GM23338 (cell line): ENCODE results near the gene CDKN1A. TPM values are rescaled to one million over a fixed set of nuclear protein-coding genes. Genes with fewer than 3 reads are reported as not detected.
A peak's percentile ranks its signal among the peaks of the same experiment; 100 is the strongest.

Experiments used
- ATAC-seq: fragments of 200-7000 bp; cut with Tn5 transposase; 3 replicates; pipeline ENCODE4 v1.9.1; 2020
- DNase-seq: peaks from one replicate; pipeline ENCODE4 v3.0.0-alpha.2; 2015; ENCODE audit warnings: low spot score
- H2AFZ ChIP-seq: fragments of 200-600 bp; sonication (generic); 2 replicates; pipeline ENCODE4 v1.8.0; 2016; ENCODE audit warnings: antibody characterized with exemption, mild to moderate bottlenecking, moderate library complexity
- H3F3A ChIP-seq: fragments of 200-600 bp; sonication (generic); replicated peaks from 2 replicates; pipeline ENCODE4 v1.8.0; 2017; ENCODE audit warnings: antibody characterized with exemption, mixed run types, low read depth
- H3K27ac ChIP-seq: fragments of 200-600 bp; sonication (generic); 2 replicates; pipeline ENCODE4 v1.6.1; 2016; ENCODE audit warnings: low read depth
- H3K27me3 ChIP-seq: fragments of 200-600 bp; sonication (generic); 2 replicates; pipeline ENCODE4 v1.8.0; 2016; ENCODE audit warnings: mild to moderate bottlenecking, mixed run types, moderate library complexity; ENCODE audit not compliant: insufficient read depth
- H3K36me3 ChIP-seq: fragments of 200-600 bp; sonication (generic); 2 replicates; pipeline ENCODE4 v1.8.0; 2016; ENCODE audit warnings: mild to moderate bottlenecking; ENCODE audit not compliant: insufficient read depth
- H3K4me1 ChIP-seq: fragments of 200-600 bp; sonication (generic); 2 replicates; pipeline ENCODE4 v1.8.0; 2016; ENCODE audit warnings: mild to moderate bottlenecking, moderate library complexity; ENCODE audit not compliant: insufficient read depth
- H3K4me2 ChIP-seq: fragments of 200-600 bp; sonication (generic); 2 replicates; pipeline ENCODE4 v1.7.1; 2017; ENCODE audit warnings: mixed run types
- H3K4me3 ChIP-seq: fragments of 200-600 bp; sonication (generic); 2 replicates; pipeline ENCODE4 v1.6.1; 2016; ENCODE audit warnings: mixed run types
- H3K79me2 ChIP-seq: fragments of 200-600 bp; sonication (generic); replicated peaks from 2 replicates; pipeline ENCODE4 v1.8.0; 2017; ENCODE audit warnings: mild to moderate bottlenecking; ENCODE audit not compliant: insufficient read depth
- H3K9me2 ChIP-seq: fragments of 200-600 bp; sonication (generic); 2 replicates; pipeline ENCODE4 v1.8.0; 2017; ENCODE audit not compliant: insufficient read depth
- H4K20me1 ChIP-seq: fragments of 200-600 bp; sonication (generic); replicated peaks from 2 replicates; pipeline ENCODE4 v1.8.0; 2017; ENCODE audit warnings: mild to moderate bottlenecking; ENCODE audit not compliant: insufficient read depth
- H3K27ac Mint-ChIP-seq: 2 replicates; pipeline ENCODE4 v1.8.0; 2020; ENCODE audit warnings: inconsistent platforms, mild to moderate bottlenecking, moderate library complexity, mixed read lengths
- H3K27me3 Mint-ChIP-seq: 3 replicates; pipeline ENCODE4 v1.8.0; 2022; ENCODE audit warnings: low read depth, mild to moderate bottlenecking, moderate library complexity, mixed read lengths, inconsistent platforms; ENCODE audit not compliant: insufficient read depth, poor library complexity
- H3K36me3 Mint-ChIP-seq: 3 replicates; pipeline ENCODE4 v1.8.0; 2021; ENCODE audit warnings: low read depth, mild to moderate bottlenecking, inconsistent platforms, moderate library complexity, mixed read lengths
- H3K4me1 Mint-ChIP-seq: 3 replicates; pipeline ENCODE4 v1.8.0; 2020; ENCODE audit warnings: mild to moderate bottlenecking, inconsistent platforms, mixed read lengths
- H3K4me3 Mint-ChIP-seq: 3 replicates; pipeline ENCODE4 v1.8.0; 2021; ENCODE audit warnings: moderate library complexity, mild to moderate bottlenecking, inconsistent platforms, mixed read lengths
- H3K9me3 Mint-ChIP-seq: 3 replicates; pipeline ENCODE4 v1.8.0; 2020; ENCODE audit warnings: moderate library complexity, mild to moderate bottlenecking, inconsistent platforms, mixed read lengths
- CREB1 ChIP-seq: fragments of 250-450 bp; sonication (Bioruptor Pico); IDR thresholded peaks from 2 replicates; pipeline ENCODE4 v1.5.0; 2020; ENCODE audit warnings: low read depth, mild to moderate bottlenecking, moderate library complexity
- EZH2 ChIP-seq: fragments of 200-600 bp; sonication (generic); IDR thresholded peaks from one replicate; pipeline ENCODE4 v1.8.0; 2017; ENCODE audit warnings: antibody characterized with exemption, mild to moderate bottlenecking, low read depth; ENCODE audit not compliant: unreplicated experiment
- EZH2phosphoT487 ChIP-seq: fragments of 200-600 bp; sonication (generic); IDR thresholded peaks from one replicate; pipeline ENCODE4 v1.8.1; 2018; ENCODE audit warnings: antibody characterized with exemption; ENCODE audit not compliant: unreplicated experiment
- JUNB ChIP-seq: IDR thresholded peaks from one replicate; pipeline ENCODE4 v1.6.1; 2016; ENCODE audit warnings: antibody characterized with exemption; ENCODE audit not compliant: unreplicated experiment
- NANOG ChIP-seq: IDR thresholded peaks from 2 replicates; pipeline ENCODE4 v1.6.1; 2016; ENCODE audit warnings: antibody characterized with exemption, borderline replicate concordance
- POLR2AphosphoS5 ChIP-seq: IDR thresholded peaks from 2 replicates; pipeline ENCODE4 v1.6.1; 2016; ENCODE audit warnings: antibody characterized with exemption, low read depth
- STAT1 ChIP-seq: IDR thresholded peaks from one replicate; pipeline ENCODE4 v1.6.1; 2016; ENCODE audit warnings: antibody characterized with exemption; ENCODE audit not compliant: unreplicated experiment
- ZNF114 ChIP-seq: fragments of 250-450 bp; sonication (Bioruptor Pico); IDR thresholded peaks from 2 replicates; pipeline ENCODE4 v1.5.0; 2020; ENCODE audit warnings: mild to moderate bottlenecking, moderate library complexity
- ZNF331 ChIP-seq: fragments of 250-450 bp; sonication (Bioruptor Pico); IDR thresholded peaks from 2 replicates; pipeline ENCODE4 v1.5.0; 2020; ENCODE audit warnings: low read depth, mild to moderate bottlenecking, moderate library complexity
- polyA plus RNA-seq: library from polyadenylated mRNA; unstranded; fragments of >200 nt; fragmentation: Nextera tagmentation; extraction: Ambion mirVana; gene quantifications from 2 replicates; pipeline ENCODE4 v1.2.1, GENCODE V29; 2016
- total RNA-seq: library from RNA; depleted of rRNA; stranded (reverse); fragments of >200 nt; shearing (Covaris generic); gene quantifications from 2 replicates; pipeline ENCODE4 v1.2.3, GENCODE V29; 2014
- TF ChIP-seq, protein P1 (sequence below): IDR thresholded peaks from one replicate; pipeline ENCODE4 v1.6.1; 2018; ENCODE audit warnings: antibody characterized with exemption; ENCODE audit not compliant: unreplicated experiment
- TF ChIP-seq, protein P2 (sequence below), 2 experiments: fragments of 200-600 bp in 1 of 2; sonication (generic) in 1 of 2; conservative IDR thresholded peaks; 2 replicates each; pipeline versions ENCODE4 v1.5.1 to v1.6.1; 2016 to 2017; ENCODE audit warnings: antibody characterized with exemption in 2 of 2, low read depth in 2 of 2, mild to moderate bottlenecking in 2 of 2, moderate library complexity in 1 of 2
- TF ChIP-seq, protein P3 (sequence below): fragments of 250-450 bp; sonication (Bioruptor Pico); IDR thresholded peaks from 2 replicates; pipeline ENCODE4 v1.5.0; 2020; ENCODE audit warnings: mild to moderate bottlenecking, moderate library complexity
- TF ChIP-seq, protein P4 (sequence below): IDR thresholded peaks from 2 replicates; pipeline ENCODE4 v1.6.1; 2016; ENCODE audit warnings: antibody characterized with exemption

Gene CDKN1A
- total and polyA plus RNA-seq, 2 experiments from 2014 or later = 31.5 to 45.6 TPM

DNA sequence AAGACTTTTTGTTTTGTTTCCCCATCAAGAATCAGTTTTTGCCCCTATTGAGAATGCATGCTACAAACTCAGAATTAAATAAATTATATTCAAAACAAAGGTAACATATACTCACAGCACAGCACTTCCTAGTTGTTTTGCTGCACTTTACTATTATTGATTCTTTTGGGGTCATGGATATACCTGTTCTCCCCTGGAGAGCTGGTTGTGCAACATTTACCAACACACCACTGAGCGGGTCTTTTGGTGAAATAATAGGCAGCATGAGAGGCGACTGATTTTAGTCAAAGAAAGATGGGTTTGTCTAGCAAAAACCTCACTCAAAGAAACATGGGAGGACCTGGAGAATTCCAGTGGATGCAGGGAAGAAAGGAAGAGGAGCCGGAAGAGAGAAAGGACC is 39.9 kb upstream of the CDKN1A start:
- peaks cover 14% of the 10 kb centered on the region for H3K4me1 Mint-ChIP-seq
- H3K27me3 Mint-ChIP-seq = peaks cover 8% of the 10 kb centered on the region
- Histone ChIP-seq H3K79me2 (no peaks in the 10 kb centered on the region), H3K4me2 (no peak overlapping the region), H3K4me1 (peaks cover 4% of the 10 kb centered on the region; the same call in 1 of the 2 replicates), H3K4me3 (no peak overlapping the region), H2AFZ (peak overlapping the region; percentile 74; the same call in 1 of the 2 replicates), H3K27ac (no peak overlapping the region), H3K9me2 (no peaks in the 10 kb centered on the region), H4K20me1 (no peaks in the 10 kb centered on the region), H3F3A (no peaks in the 10 kb centered on the region), H3K27me3 (no peaks in the 10 kb centered on the region), H3K36me3 (no peaks in the 10 kb centered on the region)
- no peak overlapping the region for H3K4me3 Mint-ChIP-seq
- H3K36me3 Mint-ChIP-seq = no peaks in the 10 kb centered on the region
- DNase-seq (no peak), ATAC-seq (no peak)
- H3K27ac Mint-ChIP-seq = no peak overlapping the region
- no peaks in the 10 kb centered on the region; the same call in 2 of the 3 replicates for H3K9me3 Mint-ChIP-seq
- TF ChIP-seq STAT1 (no peak), JUNB (no peak), NANOG (no peak), POLR2AphosphoS5 (no peak), ZNF114 (CRISPR knock-in tag) (no peak), ZNF331 (CRISPR knock-in tag) (no peak), CREB1 (no peak), EZH2 (no peak), EZH2phosphoT487 (no peak)
- TF ChIP-seq, protein P1, sequence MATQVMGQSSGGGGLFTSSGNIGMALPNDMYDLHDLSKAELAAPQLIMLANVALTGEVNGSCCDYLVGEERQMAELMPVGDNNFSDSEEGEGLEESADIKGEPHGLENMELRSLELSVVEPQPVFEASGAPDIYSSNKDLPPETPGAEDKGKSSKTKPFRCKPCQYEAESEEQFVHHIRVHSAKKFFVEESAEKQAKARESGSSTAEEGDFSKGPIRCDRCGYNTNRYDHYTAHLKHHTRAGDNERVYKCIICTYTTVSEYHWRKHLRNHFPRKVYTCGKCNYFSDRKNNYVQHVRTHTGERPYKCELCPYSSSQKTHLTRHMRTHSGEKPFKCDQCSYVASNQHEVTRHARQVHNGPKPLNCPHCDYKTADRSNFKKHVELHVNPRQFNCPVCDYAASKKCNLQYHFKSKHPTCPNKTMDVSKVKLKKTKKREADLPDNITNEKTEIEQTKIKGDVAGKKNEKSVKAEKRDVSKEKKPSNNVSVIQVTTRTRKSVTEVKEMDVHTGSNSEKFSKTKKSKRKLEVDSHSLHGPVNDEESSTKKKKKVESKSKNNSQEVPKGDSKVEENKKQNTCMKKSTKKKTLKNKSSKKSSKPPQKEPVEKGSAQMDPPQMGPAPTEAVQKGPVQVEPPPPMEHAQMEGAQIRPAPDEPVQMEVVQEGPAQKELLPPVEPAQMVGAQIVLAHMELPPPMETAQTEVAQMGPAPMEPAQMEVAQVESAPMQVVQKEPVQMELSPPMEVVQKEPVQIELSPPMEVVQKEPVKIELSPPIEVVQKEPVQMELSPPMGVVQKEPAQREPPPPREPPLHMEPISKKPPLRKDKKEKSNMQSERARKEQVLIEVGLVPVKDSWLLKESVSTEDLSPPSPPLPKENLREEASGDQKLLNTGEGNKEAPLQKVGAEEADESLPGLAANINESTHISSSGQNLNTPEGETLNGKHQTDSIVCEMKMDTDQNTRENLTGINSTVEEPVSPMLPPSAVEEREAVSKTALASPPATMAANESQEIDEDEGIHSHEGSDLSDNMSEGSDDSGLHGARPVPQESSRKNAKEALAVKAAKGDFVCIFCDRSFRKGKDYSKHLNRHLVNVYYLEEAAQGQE = no peak
- TF ChIP-seq, protein P2, sequence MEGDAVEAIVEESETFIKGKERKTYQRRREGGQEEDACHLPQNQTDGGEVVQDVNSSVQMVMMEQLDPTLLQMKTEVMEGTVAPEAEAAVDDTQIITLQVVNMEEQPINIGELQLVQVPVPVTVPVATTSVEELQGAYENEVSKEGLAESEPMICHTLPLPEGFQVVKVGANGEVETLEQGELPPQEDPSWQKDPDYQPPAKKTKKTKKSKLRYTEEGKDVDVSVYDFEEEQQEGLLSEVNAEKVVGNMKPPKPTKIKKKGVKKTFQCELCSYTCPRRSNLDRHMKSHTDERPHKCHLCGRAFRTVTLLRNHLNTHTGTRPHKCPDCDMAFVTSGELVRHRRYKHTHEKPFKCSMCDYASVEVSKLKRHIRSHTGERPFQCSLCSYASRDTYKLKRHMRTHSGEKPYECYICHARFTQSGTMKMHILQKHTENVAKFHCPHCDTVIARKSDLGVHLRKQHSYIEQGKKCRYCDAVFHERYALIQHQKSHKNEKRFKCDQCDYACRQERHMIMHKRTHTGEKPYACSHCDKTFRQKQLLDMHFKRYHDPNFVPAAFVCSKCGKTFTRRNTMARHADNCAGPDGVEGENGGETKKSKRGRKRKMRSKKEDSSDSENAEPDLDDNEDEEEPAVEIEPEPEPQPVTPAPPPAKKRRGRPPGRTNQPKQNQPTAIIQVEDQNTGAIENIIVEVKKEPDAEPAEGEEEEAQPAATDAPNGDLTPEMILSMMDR (conservative IDR thresholded peaks at IDR 0.05; ENCODE audit: low read depth in 2 of 2) = no peak
- TF ChIP-seq, protein P3, sequence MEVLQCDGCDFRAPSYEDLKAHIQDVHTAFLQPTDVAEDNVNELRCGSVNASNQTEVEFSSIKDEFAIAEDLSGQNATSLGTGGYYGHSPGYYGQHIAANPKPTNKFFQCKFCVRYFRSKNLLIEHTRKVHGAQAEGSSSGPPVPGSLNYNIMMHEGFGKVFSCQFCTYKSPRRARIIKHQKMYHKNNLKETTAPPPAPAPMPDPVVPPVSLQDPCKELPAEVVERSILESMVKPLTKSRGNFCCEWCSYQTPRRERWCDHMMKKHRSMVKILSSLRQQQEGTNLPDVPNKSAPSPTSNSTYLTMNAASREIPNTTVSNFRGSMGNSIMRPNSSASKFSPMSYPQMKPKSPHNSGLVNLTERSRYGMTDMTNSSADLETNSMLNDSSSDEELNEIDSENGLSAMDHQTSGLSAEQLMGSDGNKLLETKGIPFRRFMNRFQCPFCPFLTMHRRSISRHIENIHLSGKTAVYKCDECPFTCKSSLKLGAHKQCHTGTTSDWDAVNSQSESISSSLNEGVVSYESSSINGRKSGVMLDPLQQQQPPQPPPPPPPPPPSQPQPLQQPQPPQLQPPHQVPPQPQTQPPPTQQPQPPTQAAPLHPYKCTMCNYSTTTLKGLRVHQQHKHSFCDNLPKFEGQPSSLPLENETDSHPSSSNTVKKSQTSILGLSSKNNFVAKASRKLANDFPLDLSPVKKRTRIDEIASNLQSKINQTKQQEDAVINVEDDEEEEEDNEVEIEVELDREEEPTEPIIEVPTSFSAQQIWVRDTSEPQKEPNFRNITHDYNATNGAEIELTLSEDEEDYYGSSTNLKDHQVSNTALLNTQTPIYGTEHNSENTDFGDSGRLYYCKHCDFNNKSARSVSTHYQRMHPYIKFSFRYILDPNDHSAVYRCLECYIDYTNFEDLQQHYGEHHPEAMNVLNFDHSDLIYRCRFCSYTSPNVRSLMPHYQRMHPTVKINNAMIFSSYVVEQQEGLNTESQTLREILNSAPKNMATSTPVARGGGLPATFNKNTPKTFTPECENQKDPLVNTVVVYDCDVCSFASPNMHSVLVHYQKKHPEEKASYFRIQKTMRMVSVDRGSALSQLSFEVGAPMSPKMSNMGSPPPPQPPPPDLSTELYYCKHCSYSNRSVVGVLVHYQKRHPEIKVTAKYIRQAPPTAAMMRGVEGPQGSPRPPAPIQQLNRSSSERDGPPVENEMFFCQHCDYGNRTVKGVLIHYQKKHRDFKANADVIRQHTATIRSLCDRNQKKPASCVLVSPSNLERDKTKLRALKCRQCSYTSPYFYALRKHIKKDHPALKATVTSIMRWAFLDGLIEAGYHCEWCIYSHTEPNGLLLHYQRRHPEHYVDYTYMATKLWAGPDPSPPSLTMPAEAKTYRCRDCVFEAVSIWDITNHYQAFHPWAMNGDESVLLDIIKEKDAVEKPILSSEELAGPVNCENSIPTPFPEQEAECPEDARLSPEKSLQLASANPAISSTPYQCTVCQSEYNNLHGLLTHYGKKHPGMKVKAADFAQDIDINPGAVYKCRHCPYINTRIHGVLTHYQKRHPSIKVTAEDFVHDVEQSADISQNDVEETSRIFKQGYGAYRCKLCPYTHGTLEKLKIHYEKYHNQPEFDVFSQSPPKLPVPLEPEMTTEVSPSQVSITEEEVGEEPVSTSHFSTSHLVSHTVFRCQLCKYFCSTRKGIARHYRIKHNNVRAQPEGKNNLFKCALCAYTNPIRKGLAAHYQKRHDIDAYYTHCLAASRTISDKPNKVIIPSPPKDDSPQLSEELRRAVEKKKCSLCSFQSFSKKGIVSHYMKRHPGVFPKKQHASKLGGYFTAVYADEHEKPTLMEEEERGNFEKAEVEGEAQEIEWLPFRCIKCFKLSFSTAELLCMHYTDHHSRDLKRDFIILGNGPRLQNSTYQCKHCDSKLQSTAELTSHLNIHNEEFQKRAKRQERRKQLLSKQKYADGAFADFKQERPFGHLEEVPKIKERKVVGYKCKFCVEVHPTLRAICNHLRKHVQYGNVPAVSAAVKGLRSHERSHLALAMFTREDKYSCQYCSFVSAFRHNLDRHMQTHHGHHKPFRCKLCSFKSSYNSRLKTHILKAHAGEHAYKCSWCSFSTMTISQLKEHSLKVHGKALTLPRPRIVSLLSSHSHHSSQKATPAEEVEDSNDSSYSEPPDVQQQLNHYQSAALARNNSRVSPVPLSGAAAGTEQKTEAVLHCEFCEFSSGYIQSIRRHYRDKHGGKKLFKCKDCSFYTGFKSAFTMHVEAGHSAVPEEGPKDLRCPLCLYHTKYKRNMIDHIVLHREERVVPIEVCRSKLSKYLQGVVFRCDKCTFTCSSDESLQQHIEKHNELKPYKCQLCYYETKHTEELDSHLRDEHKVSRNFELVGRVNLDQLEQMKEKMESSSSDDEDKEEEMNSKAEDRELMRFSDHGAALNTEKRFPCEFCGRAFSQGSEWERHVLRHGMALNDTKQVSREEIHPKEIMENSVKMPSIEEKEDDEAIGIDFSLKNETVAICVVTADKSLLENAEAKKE (CRISPR knock-in tag) = no peak
- TF ChIP-seq, protein P4, sequence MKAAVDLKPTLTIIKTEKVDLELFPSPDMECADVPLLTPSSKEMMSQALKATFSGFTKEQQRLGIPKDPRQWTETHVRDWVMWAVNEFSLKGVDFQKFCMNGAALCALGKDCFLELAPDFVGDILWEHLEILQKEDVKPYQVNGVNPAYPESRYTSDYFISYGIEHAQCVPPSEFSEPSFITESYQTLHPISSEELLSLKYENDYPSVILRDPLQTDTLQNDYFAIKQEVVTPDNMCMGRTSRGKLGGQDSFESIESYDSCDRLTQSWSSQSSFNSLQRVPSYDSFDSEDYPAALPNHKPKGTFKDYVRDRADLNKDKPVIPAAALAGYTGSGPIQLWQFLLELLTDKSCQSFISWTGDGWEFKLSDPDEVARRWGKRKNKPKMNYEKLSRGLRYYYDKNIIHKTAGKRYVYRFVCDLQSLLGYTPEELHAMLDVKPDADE = no peak
